Sigmoid colon (tissue), 7 donors: ENCODE measurements around the gene AHI1. TPM values are rescaled to one million over a fixed set of nuclear protein-coding genes. Genes with fewer than 3 reads are reported as not detected.

Experiments
- DNase-seq: peaks from one replicate; pipeline ENCODE4 v3.0.0-alpha.2; 2019
- H3K27ac ChIP-seq, 4 donors: fragments of 200-600 bp; sonication (generic); one replicate each; pipeline ENCODE4 v1.5.1; 2016 to 2019; ENCODE audit warnings: mild to moderate bottlenecking in 1 of 4
- H3K27me3 ChIP-seq, 3 donors: fragments of 200-600 bp; sonication (generic); one replicate each; pipeline ENCODE4 v1.5.1; 2019; ENCODE audit warnings: mild to moderate bottlenecking in 1 of 3
- H3K36me3 ChIP-seq, 4 donors: fragments of 200-600 bp; sonication (generic); one replicate each; pipeline ENCODE4 v1.5.1; 2016 to 2019
- H3K4me1 ChIP-seq, 4 donors: fragments of 200-600 bp; sonication (generic); one replicate each; pipeline ENCODE4 v1.5.1; 2017 to 2019
- H3K4me3 ChIP-seq, 4 donors: fragments of 200-600 bp; sonication (generic); one replicate each; pipeline ENCODE4 v1.5.1; 2017 to 2019; ENCODE audit warnings: mild to moderate bottlenecking in 2 of 4, moderate library complexity in 1 of 4
- H3K9me3 ChIP-seq, 4 donors: fragments of 200-600 bp in 3 of 4; sonication (generic) in 3 of 4; one replicate each; pipeline versions ENCODE4 v1.5.1 to v1.6.1; 2013 to 2019
- CTCF ChIP-seq, 4 experiments: fragments of 450-650 bp in 3 of 4; fragments of 200-600 bp in 1 of 4; IDR thresholded peaks; one replicate each; pipeline ENCODE4 v1.5.1; 2016 to 2019; ENCODE audit warnings: antibody characterized with exemption in 4 of 4, mild to moderate bottlenecking in 3 of 4, moderate library complexity in 2 of 4
- EP300 ChIP-seq, 4 donors: sonication (generic); formaldehyde crosslinking; IDR thresholded peaks; one replicate each; pipeline ENCODE4 v1.6.1; 2017; ENCODE audit warnings: antibody characterized with exemption in 4 of 4
- POLR2A ChIP-seq, 2 donors: fragments of 450-650 bp; IDR thresholded peaks; one replicate each; pipeline ENCODE4 v1.6.1; 2016; ENCODE audit warnings: antibody characterized with exemption in 2 of 2, mild to moderate bottlenecking in 2 of 2, moderate library complexity in 2 of 2
- POLR2AphosphoS5 ChIP-seq, 4 donors: sonication (generic); formaldehyde crosslinking; IDR thresholded peaks; one replicate each; pipeline ENCODE4 v1.6.1; 2017; ENCODE audit warnings: antibody characterized with exemption in 4 of 4
- WGBS, 2 donors: extraction: QIAGEN DNeasy Blood & Tissue Kit; methylation state at CpG; one replicate each; pipeline ENCODE4 v1.1.7; 2013; 5-methylcytosine and 5-hydroxymethylcytosine counted together
- intact Hi-C: fragments of 100-400 bp; cut with DNase I; formaldehyde crosslinking; loops from one replicate; pipeline ENCODE4 v1.15.1; 2023
- polyA plus RNA-seq, 3 donors: library from polyadenylated mRNA; stranded (reverse); fragments of 200-250 nt; gene quantifications; one replicate each; pipeline ENCODE4 v1.2.3, GENCODE V29; 2013
- total RNA-seq, 4 donors: library from RNA; depleted of rRNA; stranded (reverse); fragments of >200 nt; gene quantifications; one replicate each; pipeline ENCODE4 v1.1.0, GENCODE V29; 2016
- donor health status: healthy with polysubstance abuse.
- donor health status: Bipolar disorder and iron deficiency.
- donor health status: healthy.

AHI1 gene
- total and polyA plus RNA-seq, 7 donors, result 4.2 to 47.1 (median 25.8) TPM

GRCh38 chr6:135465903-135466302 is 31.6 kb downstream of the AHI1 start:
- Histone ChIP-seq H3K9me3 (no peaks in the 10 kb centered on the region), H3K4me3 (no peak overlapping the region), H3K36me3 (peaks cover 0 to 54% (median 16%) of the 10 kb centered on the region in 4 donors), H3K27me3 (no peaks in the 10 kb centered on the region), H3K27ac (no peak overlapping the region), H3K4me1 (no peaks in the 10 kb centered on the region)
- no peak for TF ChIP-seq POLR2AphosphoS5 (IDR thresholded peaks at IDR 0.05)
- no peak for TF ChIP-seq POLR2A (IDR thresholded peaks at IDR 0.05)
- no peak for TF ChIP-seq EP300 (IDR thresholded peaks at IDR 0.05)
- no peak for TF ChIP-seq CTCF (IDR thresholded peaks at IDR 0.05)
- no peak for DNase-seq
- WGBS, 2 donors, result 80 to 83% methylated on average over 4 of the region's 4 CpGs
- intact Hi-C loops, result no loop called here

GRCh38 chr6:135465307-135465706 is 32.2 kb downstream of the AHI1 start:
- DNase-seq, result no peak
- 91 to 98% methylated on average over 1 of the region's 1 CpG for WGBS, 2 donors
- no peaks in the 10 kb centered on the region for H3K27me3 ChIP-seq
- H3K9me3 ChIP-seq, result no peaks in the 10 kb centered on the region
- H3K27ac ChIP-seq, result no peak overlapping the region
- H3K36me3 ChIP-seq, result peaks cover 0 to 51% (median 16%) of the 10 kb centered on the region in 4 donors
- intact Hi-C loops, result no loop called here
- TF ChIP-seq POLR2A (IDR thresholded peaks at IDR 0.05) (no peak), CTCF (IDR thresholded peaks at IDR 0.05) (no peak), EP300 (IDR thresholded peaks at IDR 0.05) (no peak), POLR2AphosphoS5 (IDR thresholded peaks at IDR 0.05) (no peak)
- no peak overlapping the region for H3K4me3 ChIP-seq
- no peaks in the 10 kb centered on the region for H3K4me1 ChIP-seq

GRCh38 chr6:135464634-135465033 is 32.9 kb downstream of the AHI1 start:
- Histone ChIP-seq H3K9me3 (no peaks in the 10 kb centered on the region), H3K4me3 (no peak overlapping the region), H3K27ac (no peak overlapping the region), H3K27me3 (no peaks in the 10 kb centered on the region), H3K36me3 (peaks cover 0 to 51% (median 16%) of the 10 kb centered on the region in 4 donors), H3K4me1 (no peaks in the 10 kb centered on the region)
- intact Hi-C loops, result no loop called here
- 93 to 98% methylated on average over 1 of the region's 1 CpG for WGBS, 2 donors
- TF ChIP-seq POLR2AphosphoS5 (IDR thresholded peaks at IDR 0.05) (no peak), CTCF (IDR thresholded peaks at IDR 0.05) (no peak)
- DNase-seq, result no peak

GRCh38 chr6:135461208-135461607 is 36.3 kb downstream of the AHI1 start:
- Histone ChIP-seq H3K4me3 (no peak overlapping the region), H3K9me3 (no peaks in the 10 kb centered on the region), H3K27me3 (no peaks in the 10 kb centered on the region), H3K36me3 (peaks cover 0 to 51% (median 16%) of the 10 kb centered on the region in 4 donors), H3K27ac (no peak overlapping the region), H3K4me1 (no peaks in the 10 kb centered on the region)
- DNase-seq, result no peak
- intact Hi-C loops, result no loop called here
- TF ChIP-seq CTCF (IDR thresholded peaks at IDR 0.05) (no peak), EP300 (IDR thresholded peaks at IDR 0.05) (no peak), POLR2AphosphoS5 (IDR thresholded peaks at IDR 0.05) (no peak), POLR2A (IDR thresholded peaks at IDR 0.05) (no peak)
- 58 to 79% methylated on average over 1 of the region's 1 CpG for WGBS, 2 donors

- no peak overlapping the region for H3K4me3 ChIP-seq
- intact Hi-C loops, result no loop called here
- no peak for TF ChIP-seq POLR2A (IDR thresholded peaks at IDR 0.05)
- no peak for TF ChIP-seq POLR2AphosphoS5 (IDR thresholded peaks at IDR 0.05)
- no peak for TF ChIP-seq CTCF (IDR thresholded peaks at IDR 0.05)
- TF ChIP-seq EP300 (IDR thresholded peaks at IDR 0.05), result no peak
- no peaks in the 10 kb centered on the region for H3K9me3 ChIP-seq
- no peaks in the 10 kb centered on the region for H3K4me1 ChIP-seq
- peaks cover 0 to 38% (median 6%) of the 10 kb centered on the region in 4 donors for H3K36me3 ChIP-seq
- DNase-seq, result no peak
- no peak overlapping the region for H3K27ac ChIP-seq
- no peaks in the 10 kb centered on the region for H3K27me3 ChIP-seq
Measured at GRCh38 chr6:135458051-135458450, 39.5 kb downstream of the AHI1 start.
